WTC11 (cell line): Measurements from ENCODE around the gene FAM107B. TPM values are rescaled to one million over a fixed set of nuclear protein-coding genes. Genes with fewer than 3 reads are reported as not detected.

ENCODE experiments used
- ATAC-seq: fragments of 200-7000 bp; cut with Tn5 transposase; 2 replicates; pipeline ENCODE4 v1.10.0; 2021; ENCODE audit warnings: mild to moderate bottlenecking, moderate library complexity
- CTCF ChIA-PET: fragments of 300-600 bp; sonication (Branson Sonifier 250); formaldehyde crosslinking; loops from one replicate; lab custom pipeline; 2021; ENCODE audit warnings: antibody characterized with exemption; lab: Charles Lee
- POLR2A ChIA-PET: fragments of 350-600 bp; sonication (Branson Sonifier 250); formaldehyde crosslinking; loops from one replicate; lab custom pipeline; 2021; ENCODE audit warnings: antibody characterized with exemption; lab: Charles Lee
- DNase-seq: peaks from one replicate; pipeline ENCODE4 v3.0.0; 2021; ENCODE audit warnings: low spot score
- H3K27ac Mint-ChIP-seq: 2 replicates; pipeline ENCODE4 v1.8.0; 2021; ENCODE audit warnings: mixed read lengths
- H3K27me3 Mint-ChIP-seq: 2 replicates; pipeline ENCODE4 v1.8.0; 2021; ENCODE audit warnings: low read depth, mild to moderate bottlenecking, moderate library complexity, mixed read lengths
- H3K36me3 Mint-ChIP-seq: 2 replicates; pipeline ENCODE4 v1.8.0; 2021; ENCODE audit warnings: mixed read lengths
- H3K4me1 Mint-ChIP-seq: 2 replicates; pipeline ENCODE4 v1.8.0; 2022; ENCODE audit warnings: mixed read lengths
- H3K4me3 Mint-ChIP-seq: 2 replicates; pipeline ENCODE4 v1.8.0; 2021; ENCODE audit warnings: mild to moderate bottlenecking, moderate library complexity, mixed read lengths
- H3K9me3 Mint-ChIP-seq: 2 replicates; pipeline ENCODE4 v1.8.0; 2021; ENCODE audit warnings: mixed read lengths
- E2F1 ChIP-seq: sonication (generic); formaldehyde crosslinking; IDR thresholded peaks from 2 replicates; pipeline ENCODE4 v1.8.0; 2022; ENCODE audit warnings: mild to moderate bottlenecking, missing genetic modification reagents
- ELF4 ChIP-seq: sonication (generic); formaldehyde crosslinking; IDR thresholded peaks from 2 replicates; pipeline ENCODE4 v1.8.1; 2022; ENCODE audit warnings: low read depth, mild to moderate bottlenecking, moderate library complexity, missing genetic modification reagents
- ESRRA ChIP-seq: sonication (generic); formaldehyde crosslinking; IDR thresholded peaks from 2 replicates; pipeline ENCODE4 v1.8.1; 2022; ENCODE audit warnings: mild to moderate bottlenecking, missing genetic modification reagents, borderline replicate concordance
- JUN ChIP-seq: sonication (generic); formaldehyde crosslinking; IDR thresholded peaks from 2 replicates; pipeline ENCODE4 v1.8.0; 2023; ENCODE audit warnings: mild to moderate bottlenecking, missing genetic modification reagents
- MAX ChIP-seq: sonication (generic); formaldehyde crosslinking; IDR thresholded peaks from 2 replicates; pipeline ENCODE4 v1.8.0; 2022; ENCODE audit warnings: mild to moderate bottlenecking, missing genetic modification reagents
- MYBL2 ChIP-seq: sonication (generic); formaldehyde crosslinking; IDR thresholded peaks from 2 replicates; pipeline ENCODE4 v1.8.1; 2023; ENCODE audit warnings: mild to moderate bottlenecking, moderate library complexity, missing genetic modification reagents
- NFATC4 ChIP-seq: fragments of 250-450 bp; sonication (Bioruptor Pico); IDR thresholded peaks from 2 replicates; pipeline ENCODE4 v1.9.0; 2021; ENCODE audit warnings: mild to moderate bottlenecking
- PRDM15 ChIP-seq: sonication (generic); formaldehyde crosslinking; IDR thresholded peaks from 2 replicates; pipeline ENCODE4 v1.8.0; 2022; ENCODE audit warnings: missing genetic modification reagents
- SOX15 ChIP-seq: fragments of 250-450 bp; sonication (Bioruptor Pico); IDR thresholded peaks from 2 replicates; pipeline ENCODE4 v1.9.0; 2021; ENCODE audit warnings: mild to moderate bottlenecking
- USF2 ChIP-seq: sonication (generic); formaldehyde crosslinking; IDR thresholded peaks from 2 replicates; pipeline ENCODE4 v1.8.1; 2023; ENCODE audit warnings: mild to moderate bottlenecking, missing genetic modification reagents, moderate library complexity
- ZMAT4 ChIP-seq: fragments of 250-450 bp; sonication (Bioruptor Pico); IDR thresholded peaks from 2 replicates; pipeline ENCODE4 v1.9.0; 2021; ENCODE audit warnings: mild to moderate bottlenecking
- ZNF121 ChIP-seq: sonication (generic); formaldehyde crosslinking; IDR thresholded peaks from 2 replicates; pipeline ENCODE4 v1.8.0; 2023; ENCODE audit warnings: missing genetic modification reagents
- ZNF671 ChIP-seq: fragments of 250-450 bp; sonication (Bioruptor Pico); IDR thresholded peaks from 2 replicates; pipeline ENCODE4 v1.8.0; 2021; ENCODE audit warnings: mild to moderate bottlenecking
- total RNA-seq: library from RNA; stranded (reverse); gene quantifications from 3 replicates; pipeline ENCODE4 v1.2.3, GENCODE V29; 2021

Gene FAM107B
- total RNA-seq, 1 experiment from 2014 or later, result 22.4 TPM

GRCh38 chr10:14555807-14556206 is 218.9 kb downstream of the FAM107B start:
- Mint-ChIP-seq H3K36me3 (no peaks in the 10 kb centered on the region), H3K9me3 (no peaks in the 10 kb centered on the region), H3K4me1 (peaks cover 44% of the 10 kb centered on the region), H3K27ac (peak overlapping the region; percentile 84), H3K27me3 (no peaks in the 10 kb centered on the region), H3K4me3 (no peak overlapping the region)
- ChIA-PET CTCF (interaction anchor here (0.5 to 2.0 kb wide), 12 partner anchors 8 to 355 kb away, joined by 3 to 10 read pairs (median 3); partner anchors contain the start of genes CDNF, HSPA14 and MSANTD7), POLR2A (no interaction called here)
- DNase-seq, result no peak
- ATAC-seq, result peak; percentile 75
- TF ChIP-seq ESRRA (CRISPR knock-in tag) (no peak), MAX (CRISPR knock-in tag) (no peak), USF2 (CRISPR knock-in tag) (peak; percentile 49; the same call in 1 of the 2 replicates), SOX15 (no peak), ELF4 (CRISPR knock-in tag) (no peak)

- ChIA-PET CTCF (no interaction called here), POLR2A (interaction anchor here (1.1 kb wide), 1 partner anchor 324 kb away, joined by 3 read pairs; the partner anchor contains the start of gene SUV39H2)
- no peak for DNase-seq
- H3K4me3 Mint-ChIP-seq, result no peak overlapping the region
- H3K27me3 Mint-ChIP-seq, result no peaks in the 10 kb centered on the region
- H3K9me3 Mint-ChIP-seq, result no peaks in the 10 kb centered on the region
- no peaks in the 10 kb centered on the region for H3K36me3 Mint-ChIP-seq
- TF ChIP-seq PRDM15 (CRISPR knock-in tag) (no peak), E2F1 (CRISPR knock-in tag) (no peak), NFATC4 (CRISPR knock-in tag) (no peak), MYBL2 (CRISPR knock-in tag) (no peak), JUN (no peak), ZMAT4 (no peak)
- ATAC-seq, result no peak
- peak overlapping the region; percentile 62 for H3K27ac Mint-ChIP-seq
- H3K4me1 Mint-ChIP-seq, result peaks cover 36% of the 10 kb centered on the region
Measured at GRCh38 chr10:14554491-14555205, 220.0 kb downstream of the FAM107B start.

GRCh38 chr10:14554091-14554490 is 220.6 kb downstream of the FAM107B start:
- no peak for TF ChIP-seq ZNF671 (CRISPR knock-in tag)
- peak; percentile 81 for TF ChIP-seq ZNF121 (CRISPR knock-in tag)
- ChIA-PET CTCF (interaction anchor here (1.3 kb wide), 1 partner anchor 10 kb away, joined by 3 read pairs; no protein-coding TSS in a partner anchor), POLR2A (interaction anchor here (1.1 kb wide), 1 partner anchor 324 kb away, joined by 3 read pairs; the partner anchor contains the start of gene SUV39H2)
- peak; percentile 45 for ATAC-seq
- Mint-ChIP-seq H3K27me3 (no peaks in the 10 kb centered on the region), H3K27ac (peak overlapping the region; percentile 62), H3K36me3 (no peaks in the 10 kb centered on the region), H3K9me3 (no peaks in the 10 kb centered on the region), H3K4me3 (no peak overlapping the region), H3K4me1 (peaks cover 35% of the 10 kb centered on the region)
- DNase-seq, result no peak
